Smooth muscle cell of the coronary artery (primary cell): ENCODE data around the gene FRG2B. TPM values are rescaled to one million over a fixed set of nuclear protein-coding genes. Genes with fewer than 3 reads are reported as not detected.

Source experiments
- total RNA-seq: library from RNA; depleted of rRNA; stranded (reverse); fragments of >200 nt; gene quantifications from 2 replicates; pipeline ENCODE4 v1.2.3, GENCODE V29; 2014; ENCODE audit warnings: low replicate concordance

The FRG2B gene
- total RNA-seq, result not detected in 2 replicates

GRCh38 chr10:133626695-133627094, at the start of gene FRG2B:
TSS of gene FRG2B (minus strand) at chr10:133626795. CDS start at chr10:133626742, 53 bp downstream.

Other genes with a start within 250 kb of the FRG2B start
- gene PAOX, start 247.5 kb downstream of the FRG2B start, total RNA-seq, result 5.2 and 5.3 TPM in 2 replicates
- gene MTG1, start 232.6 kb downstream of the FRG2B start, total RNA-seq, result 19.2 and 34.1 TPM in 2 replicates
- gene SPRN, start 202.2 kb downstream of the FRG2B start, total RNA-seq, result 0.08 and 0.12 TPM in 2 replicates
- gene SCART1, start 172.8 kb downstream of the FRG2B start, total RNA-seq, result 1.3 and 2.7 TPM in 2 replicates
- gene CYP2E1, start 99.4 kb downstream of the FRG2B start, total RNA-seq, result 0.53 and 0.59 TPM in 2 replicates
- gene SYCE1, start 61.2 kb downstream of the FRG2B start, total RNA-seq, result 0.90 TPM in 1 of 2 replicates, not detected in the other